OCI-LY3 (cell line): ENCODE data around the gene CNTNAP2.

ENCODE experiments used
- H2AFZ ChIP-seq: fragments of 200-600, 300-600 bp; shearing (Covaris generic); 2 replicates; pipeline ENCODE4 v1.6.0; 2014; ENCODE audit warnings: antibody characterized with exemption, low read depth, low read length
- H3K27ac ChIP-seq: fragments of 200-600, 300-600 bp; sonication (generic); 2 replicates; pipeline ENCODE4 v1.5.1; 2014; ENCODE audit warnings: mild to moderate bottlenecking, low read length, moderate library complexity, mixed read lengths
- H3K27me3 ChIP-seq: fragments of 200-600, 300-600 bp; sonication (generic); 2 replicates; pipeline ENCODE4 v1.6.1; 2014; ENCODE audit warnings: low read depth, low read length, mixed read lengths
- H3K36me3 ChIP-seq: fragments of 200-600, 300-600 bp; sonication (generic); replicated peaks from 2 replicates; pipeline ENCODE3; 2014; ENCODE audit warnings: low read depth, low read length, mixed read lengths
- H3K4me1 ChIP-seq: fragments of 300-600, 200-600 bp; sonication (generic); 2 replicates; pipeline ENCODE4 v1.6.1; 2014; ENCODE audit warnings: low read length, mixed read lengths
- H3K4me2 ChIP-seq: fragments of 200-600, 300-600 bp; sonication (generic); 2 replicates; pipeline ENCODE4 v1.6.1; 2014; ENCODE audit warnings: low read length, mixed read lengths
- H3K4me3 ChIP-seq: fragments of 300-600, 200-600 bp; sonication (generic); 2 replicates; pipeline ENCODE4 v1.5.1; 2014; ENCODE audit warnings: antibody characterized with exemption, mild to moderate bottlenecking, low read length, moderate library complexity
- H3K79me2 ChIP-seq: fragments of 300-600, 200-600 bp; shearing (Covaris generic); 2 replicates; pipeline ENCODE4 v1.6.1; 2014; ENCODE audit warnings: mild to moderate bottlenecking, low read length, mixed read lengths
- H3K9ac ChIP-seq: fragments of 300-600, 200-600 bp; shearing (Covaris generic); 2 replicates; pipeline ENCODE4 v1.6.0; 2014; ENCODE audit warnings: mild to moderate bottlenecking, low read length, moderate library complexity
- H3K9me3 ChIP-seq: fragments of 200-600, 300-600 bp; shearing (Covaris generic); 2 replicates; pipeline ENCODE4 v1.6.1; 2014; ENCODE audit warnings: low read length, mixed read lengths; ENCODE audit not compliant: insufficient read depth
- H4K20me1 ChIP-seq: fragments of 200-600, 300-600 bp; sonication (generic); 2 replicates; pipeline ENCODE4 v1.6.1; 2016; ENCODE audit warnings: low read length, mixed read lengths; ENCODE audit not compliant: insufficient read depth
- EZH2phosphoT487 ChIP-seq: fragments of 200-600 bp; shearing (Covaris generic); IDR thresholded peaks from 2 replicates; pipeline ENCODE4 v1.6.1; 2018; ENCODE audit warnings: antibody characterized with exemption, mixed run types, low read depth
- TF ChIP-seq, protein P1 (sequence below): fragments of 200-600, 300-600 bp; sonication (generic); IDR thresholded peaks from 2 replicates; pipeline ENCODE4 v1.5.1; 2014; ENCODE audit warnings: antibody characterized with exemption, low read length, low read depth

CNTNAP2 gene

DNA sequence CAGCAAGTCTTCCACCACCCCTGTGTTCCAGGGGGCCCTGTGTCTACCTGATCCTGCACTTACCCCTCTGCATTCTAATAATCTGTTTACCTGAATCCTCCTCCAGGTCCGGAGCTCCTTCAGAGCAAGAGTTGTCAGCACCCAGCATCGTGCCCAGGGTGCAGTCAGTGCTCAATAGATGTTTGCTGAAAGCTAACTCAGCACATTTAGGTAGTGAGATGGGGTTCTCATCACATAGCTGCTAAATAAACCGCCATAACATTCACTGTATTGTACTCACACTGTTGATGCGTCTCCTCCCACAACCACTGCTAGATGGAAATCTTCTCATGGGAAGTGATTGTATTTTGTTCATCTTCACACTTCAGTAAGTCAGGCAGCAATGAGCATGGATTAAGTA, 2097.5 kb downstream of the CNTNAP2 start:
- Histone ChIP-seq H3K4me2 (no peak overlapping the region), H4K20me1 (no peaks in the 10 kb centered on the region), H3K4me1 (no peaks in the 10 kb centered on the region), H3K9me3 (no peaks in the 10 kb centered on the region), H3K27ac (no peak overlapping the region), H3K79me2 (no peaks in the 10 kb centered on the region), H3K9ac (no peak overlapping the region), H3K27me3 (peaks cover 12% of the 10 kb centered on the region), H2AFZ (no peak overlapping the region), H3K4me3 (no peak overlapping the region), H3K36me3 (no peaks in the 10 kb centered on the region)
- TF ChIP-seq EZH2phosphoT487 = no peak
- TF ChIP-seq, protein P1, sequence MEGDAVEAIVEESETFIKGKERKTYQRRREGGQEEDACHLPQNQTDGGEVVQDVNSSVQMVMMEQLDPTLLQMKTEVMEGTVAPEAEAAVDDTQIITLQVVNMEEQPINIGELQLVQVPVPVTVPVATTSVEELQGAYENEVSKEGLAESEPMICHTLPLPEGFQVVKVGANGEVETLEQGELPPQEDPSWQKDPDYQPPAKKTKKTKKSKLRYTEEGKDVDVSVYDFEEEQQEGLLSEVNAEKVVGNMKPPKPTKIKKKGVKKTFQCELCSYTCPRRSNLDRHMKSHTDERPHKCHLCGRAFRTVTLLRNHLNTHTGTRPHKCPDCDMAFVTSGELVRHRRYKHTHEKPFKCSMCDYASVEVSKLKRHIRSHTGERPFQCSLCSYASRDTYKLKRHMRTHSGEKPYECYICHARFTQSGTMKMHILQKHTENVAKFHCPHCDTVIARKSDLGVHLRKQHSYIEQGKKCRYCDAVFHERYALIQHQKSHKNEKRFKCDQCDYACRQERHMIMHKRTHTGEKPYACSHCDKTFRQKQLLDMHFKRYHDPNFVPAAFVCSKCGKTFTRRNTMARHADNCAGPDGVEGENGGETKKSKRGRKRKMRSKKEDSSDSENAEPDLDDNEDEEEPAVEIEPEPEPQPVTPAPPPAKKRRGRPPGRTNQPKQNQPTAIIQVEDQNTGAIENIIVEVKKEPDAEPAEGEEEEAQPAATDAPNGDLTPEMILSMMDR = no peak

DNA sequence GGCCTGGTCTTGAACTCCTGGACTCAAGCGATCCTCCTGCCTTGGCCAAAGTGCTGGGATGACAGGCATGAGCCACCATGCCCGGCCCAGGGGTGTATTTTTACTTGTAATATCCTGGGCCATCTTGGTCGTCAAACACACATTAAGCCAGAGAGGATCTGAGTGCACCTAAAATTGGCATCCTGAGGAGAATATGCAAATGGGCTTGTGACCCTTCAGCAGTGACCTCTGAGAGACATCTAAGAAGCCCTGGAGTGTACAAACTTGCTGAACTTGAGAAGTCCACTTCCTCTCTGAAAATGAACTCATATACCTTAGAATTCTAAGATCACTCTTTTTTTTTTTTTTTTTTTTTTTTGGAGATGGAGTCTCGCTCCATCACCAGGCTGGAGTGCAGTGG, 2102.0 kb downstream of the CNTNAP2 start:
- Histone ChIP-seq H3K27me3 (no peaks in the 10 kb centered on the region), H3K27ac (no peak overlapping the region), H3K4me2 (no peak overlapping the region), H3K9ac (no peak overlapping the region), H3K36me3 (no peaks in the 10 kb centered on the region), H4K20me1 (no peaks in the 10 kb centered on the region), H3K4me3 (no peak overlapping the region), H3K9me3 (no peaks in the 10 kb centered on the region), H3K79me2 (no peaks in the 10 kb centered on the region), H2AFZ (no peak overlapping the region), H3K4me1 (no peaks in the 10 kb centered on the region)
- no peak for TF ChIP-seq EZH2phosphoT487
- TF ChIP-seq, protein P1 = no peak

DNA sequence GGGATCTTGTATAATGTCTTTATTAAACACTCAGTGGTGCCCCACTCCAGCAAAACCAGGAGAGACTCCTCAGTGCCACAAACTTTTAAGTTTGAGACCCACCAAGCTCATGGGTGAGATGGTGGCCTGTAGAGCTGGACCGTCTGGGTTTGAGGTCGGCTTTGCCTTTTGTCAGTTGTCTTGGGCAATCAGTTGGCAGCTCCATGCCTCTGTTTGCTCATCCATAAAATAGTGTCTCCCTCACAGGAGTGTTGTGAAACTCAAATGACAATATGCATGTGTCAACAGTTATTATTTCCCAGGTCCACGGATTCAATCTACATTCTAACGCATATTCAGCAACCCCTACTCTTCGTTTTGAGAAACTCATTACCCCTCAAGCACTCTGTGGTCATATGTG, 2106.1 kb downstream of the CNTNAP2 start:
- Histone ChIP-seq H3K4me3 (no peak overlapping the region), H3K27me3 (no peaks in the 10 kb centered on the region), H3K79me2 (no peaks in the 10 kb centered on the region), H3K9ac (no peak overlapping the region), H2AFZ (no peak overlapping the region), H3K4me1 (no peaks in the 10 kb centered on the region), H3K4me2 (no peak overlapping the region), H4K20me1 (no peaks in the 10 kb centered on the region), H3K9me3 (0 out of 2 replicates have a peak, but pooled peaks cover 4% of the 10 kb centered on the region), H3K27ac (no peak overlapping the region), H3K36me3 (no peaks in the 10 kb centered on the region)
- TF ChIP-seq, protein P1 = no peak
- TF ChIP-seq EZH2phosphoT487 = no peak

DNA sequence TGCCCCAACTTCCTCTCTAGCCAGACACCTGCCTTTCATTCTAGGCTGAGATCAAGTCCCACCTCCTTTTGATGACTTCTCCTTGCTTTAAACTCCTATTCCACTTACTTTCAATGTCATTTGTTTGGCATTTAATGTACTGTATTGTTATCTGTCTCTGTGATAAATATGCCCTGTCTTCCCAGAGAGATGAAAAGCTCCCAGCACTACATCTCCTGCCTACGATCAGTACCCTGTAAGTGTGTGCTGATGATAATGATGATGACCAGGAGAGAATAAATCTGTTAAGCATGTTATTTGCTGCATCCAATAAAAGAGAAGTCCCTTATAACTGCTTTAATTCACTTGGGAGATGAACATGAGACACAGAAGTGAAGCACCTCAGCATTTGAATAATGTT, 2106.6 kb downstream of the CNTNAP2 start:
- Histone ChIP-seq H3K4me1 (no peaks in the 10 kb centered on the region), H3K27ac (no peak overlapping the region), H3K4me2 (no peak overlapping the region), H3K9ac (no peak overlapping the region), H3K9me3 (0 out of 2 replicates have a peak, but pooled peaks cover 4% of the 10 kb centered on the region), H3K4me3 (no peak overlapping the region), H3K36me3 (no peaks in the 10 kb centered on the region), H4K20me1 (no peaks in the 10 kb centered on the region), H3K27me3 (no peaks in the 10 kb centered on the region), H3K79me2 (no peaks in the 10 kb centered on the region), H2AFZ (no peak overlapping the region)
- no peak for TF ChIP-seq EZH2phosphoT487
- TF ChIP-seq, protein P1 = no peak
